Esophagus squamous epithelium (tissue), 5 donors: ENCODE data around the gene KCNB1. TPM values are rescaled to one million over a fixed set of nuclear protein-coding genes. Genes with fewer than 3 reads are reported as not detected.
A peak's percentile ranks its signal among the peaks of the same experiment; 100 is the strongest.
"Not testable (repeated sequence)": the region's sequence is repeated elsewhere in the genome, so short reads cannot be mapped to it uniquely, and the experiment has no call there.

Experiments used
- DNase-seq: peaks from one replicate; lab custom pipeline; 2025; lab: John Stamatoyannopoulos, UW
- H3K27ac ChIP-seq, 4 donors: fragments of 200-600 bp; sonication (generic); one replicate each; pipeline ENCODE4 v1.5.1; 2016 to 2019; ENCODE audit warnings: mild to moderate bottlenecking in 1 of 4
- H3K27me3 ChIP-seq, 4 donors: fragments of 200-600 bp; sonication (generic); 1 replicate in 3 of 4; 2 replicates in 1 of 4; pipeline versions ENCODE4 v1.5.1 to v1.6.0; 2017 to 2021; ENCODE audit warnings: antibody characterized with exemption in 1 of 4
- H3K36me3 ChIP-seq, 3 donors: fragments of 200-600 bp; sonication (generic); one replicate each; pipeline ENCODE4 v1.5.1; 2016 to 2019
- H3K4me1 ChIP-seq, 3 donors: fragments of 200-600 bp; sonication (generic); one replicate each; pipeline ENCODE4 v1.5.1; 2017 to 2019
- H3K4me3 ChIP-seq, 4 donors: fragments of 200-600 bp; sonication (generic); 1 replicate in 3 of 4; 2 replicates in 1 of 4; pipeline ENCODE4 v1.5.1; 2016 to 2019; ENCODE audit warnings: mild to moderate bottlenecking in 2 of 4, moderate library complexity in 1 of 4
- H3K9me3 ChIP-seq, 3 donors: fragments of 200-600 bp; sonication (generic); one replicate each; pipeline ENCODE4 v1.5.1; 2016 to 2019
- POLR2A ChIP-seq, 4 donors: fragments of 450-650 bp; IDR thresholded peaks; one replicate each; pipeline ENCODE4 v1.6.1; 2017; ENCODE audit warnings: antibody characterized with exemption in 4 of 4, mild to moderate bottlenecking in 4 of 4, moderate library complexity in 3 of 4
- WGBS, 2 donors: methylation state at CpG; one replicate each; pipeline ENCODE4 v1.1.5; 2018; 5-methylcytosine and 5-hydroxymethylcytosine counted together
- intact Hi-C: fragments of 100-400 bp; cut with DNase I; formaldehyde crosslinking; loops from one replicate; pipeline ENCODE4 v1.15.0; 2022
- total RNA-seq, 4 donors: library from RNA; depleted of rRNA; stranded (reverse); fragments of >200 nt; gene quantifications; one replicate each; pipeline ENCODE4 v1.1.0, GENCODE V29; 2016
- TF ChIP-seq, protein P1 (sequence below), 6 experiments: fragments of 450-650 bp in 4 of 6; fragments of 200-600 bp in 2 of 6; sonication (generic) in 2 of 6; IDR thresholded peaks; one replicate each; pipeline ENCODE4 v1.5.1; 2016 to 2019; ENCODE audit warnings: antibody characterized with exemption in 6 of 6, mild to moderate bottlenecking in 4 of 6, moderate library complexity in 4 of 6
- donor health status: DM: yes; HTN: yes; CAD: no.

Gene KCNB1
- total RNA-seq, 4 donors from 2014 or later, result 0.11 to 3.6 (median 1.1) TPM

DNA sequence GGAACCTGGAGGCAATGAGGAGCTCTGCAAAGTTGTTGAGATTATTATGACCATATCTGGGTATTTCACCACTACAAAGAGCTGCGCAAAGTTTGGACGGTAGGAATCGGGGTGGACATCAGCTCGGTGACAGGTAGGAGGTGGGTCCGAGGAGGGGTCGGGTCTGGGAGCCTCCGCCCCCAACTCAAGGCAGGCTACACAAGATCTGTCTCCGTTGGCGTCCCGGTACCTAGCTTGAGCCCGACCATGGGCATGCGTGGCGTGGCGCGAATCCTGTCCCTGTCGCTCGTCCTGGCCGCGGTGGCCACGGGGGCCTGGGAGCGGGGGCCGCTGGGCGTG, 164.4 kb downstream of the KCNB1 start:
- no peak for DNase-seq
- Histone ChIP-seq H3K9me3 (no peaks in the 10 kb centered on the region), H3K36me3 (no peaks in the 10 kb centered on the region), H3K4me1 (peaks cover 4 to 19% (median 16%) of the 10 kb centered on the region in 3 donors), H3K27ac (no peak overlapping the region), H3K4me3 (peak overlapping the region in 3 of 4 donors; percentile 29 to 51 (median 38)), H3K27me3 (peaks cover 10 to 65% (median 16%) of the 10 kb centered on the region in 4 donors)
- TF ChIP-seq POLR2A (IDR thresholded peaks at IDR 0.05), result no peak
- TF ChIP-seq, protein P1, sequence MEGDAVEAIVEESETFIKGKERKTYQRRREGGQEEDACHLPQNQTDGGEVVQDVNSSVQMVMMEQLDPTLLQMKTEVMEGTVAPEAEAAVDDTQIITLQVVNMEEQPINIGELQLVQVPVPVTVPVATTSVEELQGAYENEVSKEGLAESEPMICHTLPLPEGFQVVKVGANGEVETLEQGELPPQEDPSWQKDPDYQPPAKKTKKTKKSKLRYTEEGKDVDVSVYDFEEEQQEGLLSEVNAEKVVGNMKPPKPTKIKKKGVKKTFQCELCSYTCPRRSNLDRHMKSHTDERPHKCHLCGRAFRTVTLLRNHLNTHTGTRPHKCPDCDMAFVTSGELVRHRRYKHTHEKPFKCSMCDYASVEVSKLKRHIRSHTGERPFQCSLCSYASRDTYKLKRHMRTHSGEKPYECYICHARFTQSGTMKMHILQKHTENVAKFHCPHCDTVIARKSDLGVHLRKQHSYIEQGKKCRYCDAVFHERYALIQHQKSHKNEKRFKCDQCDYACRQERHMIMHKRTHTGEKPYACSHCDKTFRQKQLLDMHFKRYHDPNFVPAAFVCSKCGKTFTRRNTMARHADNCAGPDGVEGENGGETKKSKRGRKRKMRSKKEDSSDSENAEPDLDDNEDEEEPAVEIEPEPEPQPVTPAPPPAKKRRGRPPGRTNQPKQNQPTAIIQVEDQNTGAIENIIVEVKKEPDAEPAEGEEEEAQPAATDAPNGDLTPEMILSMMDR (IDR thresholded peaks at IDR 0.05), result no peak
- WGBS, 2 donors, result 17 to 20% methylated on average over 12 to 17 of the region's 23 CpGs
- intact Hi-C loops, result no loop called here

DNA sequence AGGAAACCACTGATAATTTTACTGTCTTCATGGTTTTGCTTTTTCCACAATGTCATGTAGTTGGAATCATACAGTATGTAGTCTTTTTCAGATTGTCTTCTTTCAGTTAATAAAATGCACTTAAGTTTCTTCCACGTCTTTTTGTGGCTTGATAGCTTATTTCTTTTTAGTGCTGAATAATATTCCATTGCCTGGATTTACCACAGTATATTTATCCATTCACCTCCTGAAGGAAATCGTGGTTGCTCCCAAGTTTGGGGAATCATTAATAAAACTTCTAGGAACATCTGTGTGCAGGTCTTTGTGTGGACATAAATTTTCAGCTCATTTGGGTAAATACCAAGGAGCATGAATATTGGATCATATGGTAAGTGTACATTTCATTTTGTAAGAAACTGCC, 165.8 kb downstream of the KCNB1 start:
- DNase-seq, result no peak
- Histone ChIP-seq H3K36me3 (no peaks in the 10 kb centered on the region), H3K4me1 (peaks cover 4 to 19% (median 16%) of the 10 kb centered on the region in 3 donors), H3K4me3 (no peak overlapping the region), H3K9me3 (no peaks in the 10 kb centered on the region), H3K27ac (no peak overlapping the region), H3K27me3 (peaks cover 10 to 65% (median 16%) of the 10 kb centered on the region in 4 donors)
- intact Hi-C loops, result no loop called here
- no peak for TF ChIP-seq POLR2A (IDR thresholded peaks at IDR 0.05)
- TF ChIP-seq, protein P1 (IDR thresholded peaks at IDR 0.05), result no peak
- WGBS, 2 donors, result 39 to 49% methylated on average over 2 of the region's 2 CpGs

DNA sequence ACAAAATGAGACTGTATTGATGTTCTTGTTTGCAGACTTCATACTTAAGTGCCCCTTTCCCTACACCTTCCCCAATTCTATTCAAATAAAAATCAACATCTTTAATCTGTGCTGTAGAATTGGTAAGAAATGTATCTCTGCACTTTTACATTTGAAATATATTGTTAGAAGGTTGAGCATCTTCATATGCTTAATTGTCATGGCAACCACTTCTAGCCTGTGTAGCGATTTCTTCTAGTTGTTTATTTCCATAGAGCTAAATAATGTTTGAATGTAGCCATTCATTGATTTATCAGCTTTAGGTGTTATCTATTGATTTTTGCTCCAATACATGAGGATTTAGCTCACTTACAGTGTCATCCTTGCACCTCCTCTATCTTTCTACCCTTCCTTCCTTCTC, 166.9 kb downstream of the KCNB1 start:
- TF ChIP-seq POLR2A (IDR thresholded peaks at IDR 0.05), result no peak
- TF ChIP-seq, protein P1 (IDR thresholded peaks at IDR 0.05), result no peak
- intact Hi-C loops, result no loop called here
- Histone ChIP-seq H3K27me3 (peaks cover 7 to 55% (median 16%) of the 10 kb centered on the region in 4 donors), H3K9me3 (no peaks in the 10 kb centered on the region), H3K4me1 (peaks cover 4 to 19% (median 16%) of the 10 kb centered on the region in 3 donors), H3K4me3 (no peak overlapping the region), H3K36me3 (no peaks in the 10 kb centered on the region), H3K27ac (no peak overlapping the region)
- DNase-seq, result no peak
- WGBS, 2 donors, result 57 to 83% methylated on average over 1 of the region's 1 CpG

DNA sequence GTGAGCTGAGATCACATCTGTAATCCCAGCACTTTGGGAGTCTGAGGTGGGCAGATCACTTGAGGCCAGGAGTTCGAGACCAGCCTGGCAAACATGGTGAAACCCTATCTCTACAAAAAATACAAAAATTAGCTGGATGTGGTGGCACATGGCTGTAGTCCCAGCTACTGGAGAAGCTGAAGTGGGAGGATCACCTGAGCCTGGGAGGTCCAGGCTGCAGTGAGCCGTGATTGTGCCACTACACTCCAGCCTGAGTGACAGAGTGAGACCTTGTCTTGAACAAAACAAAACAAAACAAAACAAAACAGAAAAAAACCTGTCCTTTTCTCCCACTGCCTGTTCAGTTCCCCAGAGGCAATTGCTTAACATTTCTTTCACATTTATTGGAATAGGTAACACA, 168.4 kb downstream of the KCNB1 start:
- H3K4me3 ChIP-seq, DNase-seq, H3K9me3 ChIP-seq, H3K27ac ChIP-seq, intact Hi-C loops, H3K36me3 ChIP-seq: not testable (repeated sequence)
- Histone ChIP-seq H3K27me3 (peaks cover 4 to 40% (median 13%) of the 10 kb centered on the region in 4 donors), H3K4me1 (peaks cover 4 to 13% (median 10%) of the 10 kb centered on the region in 3 donors)
- WGBS, 2 donors, result 39 to 49% methylated on average over 2 of the region's 2 CpGs

Other genes with a start within 250 kb of the KCNB1 start
- gene ZNFX1, start 204.6 kb downstream of the KCNB1 start, total RNA-seq, result 10 to 100 TPM; 12.8 to 25.2 (median 17.9) TPM
- gene PTGIS, start 85.5 kb upstream of the KCNB1 start, total RNA-seq, result 10 to 100 TPM in 2 of 4 donors, 1 to 10 TPM in 2; 1.6 to 34.1 (median 8.6) TPM
- gene B4GALT5, start 231.2 kb upstream of the KCNB1 start, total RNA-seq, result 10 to 100 TPM; 24.1 to 34.2 (median 25.7) TPM